COLO829 (cell line): Measurements from ENCODE around the gene GBP3.
"Not testable (repeated sequence)": the region's sequence is repeated elsewhere in the genome, so short reads cannot be mapped to it uniquely, and the experiment has no call there.

ENCODE experiments used
- DNase-seq: peaks from one replicate; pipeline ENCODE4 v3.0.0; 2012; ENCODE audit warnings: low spot score

GBP3 gene

GRCh38 chr1:89041119-89041641 is 18.5 kb upstream of the GBP3 start:
- DNase-seq = no peak

- DNase-seq = no peak
Measured at GRCh38 chr1:89040315-89040626, 17.6 kb upstream of the GBP3 start.

GRCh38 chr1:89037186-89037585 is 14.5 kb upstream of the GBP3 start:
- no peak for DNase-seq

GRCh38 chr1:89035080-89035479 is 12.4 kb upstream of the GBP3 start:
- DNase-seq = no peak

GRCh38 chr1:89034004-89034403 is 11.3 kb upstream of the GBP3 start:
- DNase-seq = not testable (repeated sequence)

GRCh38 chr1:89029051-89029450 is 6.4 kb upstream of the GBP3 start:
- not testable (repeated sequence) for DNase-seq

- DNase-seq = no peak
Measured at GRCh38 chr1:89025928-89026327, 3.3 kb upstream of the GBP3 start.

- no peak for DNase-seq
Measured at GRCh38 chr1:89023026-89023425, 360 bp upstream of the GBP3 start.

- not testable (repeated sequence) for DNase-seq
Measured at GRCh38 chr1:89018318-89018717, 4.3 kb downstream of the GBP3 start.

GRCh38 chr1:89008511-89008910 is 14.2 kb downstream of the GBP3 start:
- no peak for DNase-seq

- DNase-seq = no peak
Measured at GRCh38 chr1:89005286-89006151, 17.1 kb downstream of the GBP3 start.

GRCh38 chr1:89002176-89002575 is 20.5 kb downstream of the GBP3 start:
- not testable (repeated sequence) for DNase-seq

GRCh38 chr1:89001510-89001909 is 21.2 kb downstream of the GBP3 start:
- DNase-seq = no peak

- peak; percentile 24 for DNase-seq
Measured at GRCh38 chr1:88998716-88999115, 23.9 kb downstream of the GBP3 start.

GRCh38 chr1:88990426-88990825 is 32.2 kb downstream of the GBP3 start:
- DNase-seq = no peak

GRCh38 chr1:88985692-88986091 is 37.0 kb downstream of the GBP3 start:
- DNase-seq = no peak

- DNase-seq = peak; percentile 85
Measured at GRCh38 chr1:88985032-88985431, 37.6 kb downstream of the GBP3 start.

GRCh38 chr1:88984569-88984968 is 38.1 kb downstream of the GBP3 start:
- DNase-seq = no peak

GRCh38 chr1:88983791-88984559 is 38.7 kb downstream of the GBP3 start:
- peak; percentile 51 for DNase-seq

- no peak for DNase-seq
Measured at GRCh38 chr1:88982055-88982454, 40.6 kb downstream of the GBP3 start.

GRCh38 chr1:88981506-88981905 is 41.2 kb downstream of the GBP3 start:
- DNase-seq = not testable (repeated sequence)

GRCh38 chr1:88980870-88981269 is 41.8 kb downstream of the GBP3 start:
- no peak for DNase-seq

GRCh38 chr1:88979749-88980116 is 42.9 kb downstream of the GBP3 start:
- no peak for DNase-seq
